ENCODE data around the gene DDX10. TPM values are rescaled to one million over a fixed set of nuclear protein-coding genes. Genes with fewer than 3 reads are reported as not detected.

DDX10 gene
- total RNA-seq, 1 experiment from 2014 or later: 48.3 TPM

DNA sequence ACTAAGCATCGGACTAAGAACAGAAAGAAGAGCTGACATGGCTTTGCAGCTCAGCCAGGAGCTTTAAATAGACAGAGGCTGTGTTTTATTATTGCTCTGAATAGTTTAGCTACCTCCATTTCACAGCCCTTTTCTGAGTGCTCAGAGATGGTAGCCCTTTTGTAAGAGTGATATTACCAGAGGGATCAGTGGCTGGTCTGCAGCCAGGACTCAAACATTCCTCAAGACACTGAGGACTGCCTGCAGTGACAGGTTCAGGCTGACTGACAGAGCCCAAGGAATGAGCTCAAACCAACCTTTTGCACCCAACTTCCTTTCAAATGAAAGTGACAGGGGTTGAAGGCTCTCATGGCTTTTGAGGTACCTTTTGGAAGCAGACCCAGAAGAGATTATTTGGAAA is 189.0 kb downstream of the DDX10 start:
- H3K36me3 Mint-ChIP-seq (ENCODE audit: insufficient read depth in 1 of 3, low read depth in 3 of 3): no peaks in the 10 kb centered on the region; a peak in 1 of 7 replicates
- peak overlapping the region; percentile 16 for H3K27ac ChIP-seq (ENCODE audit: insufficient read length, low read depth, low read length)
- no peak overlapping the region for H2BK120ac ChIP-seq (ENCODE audit: low read depth, low read length, poor library complexity, severe bottlenecking)
- TF ChIP-seq, protein P1, sequence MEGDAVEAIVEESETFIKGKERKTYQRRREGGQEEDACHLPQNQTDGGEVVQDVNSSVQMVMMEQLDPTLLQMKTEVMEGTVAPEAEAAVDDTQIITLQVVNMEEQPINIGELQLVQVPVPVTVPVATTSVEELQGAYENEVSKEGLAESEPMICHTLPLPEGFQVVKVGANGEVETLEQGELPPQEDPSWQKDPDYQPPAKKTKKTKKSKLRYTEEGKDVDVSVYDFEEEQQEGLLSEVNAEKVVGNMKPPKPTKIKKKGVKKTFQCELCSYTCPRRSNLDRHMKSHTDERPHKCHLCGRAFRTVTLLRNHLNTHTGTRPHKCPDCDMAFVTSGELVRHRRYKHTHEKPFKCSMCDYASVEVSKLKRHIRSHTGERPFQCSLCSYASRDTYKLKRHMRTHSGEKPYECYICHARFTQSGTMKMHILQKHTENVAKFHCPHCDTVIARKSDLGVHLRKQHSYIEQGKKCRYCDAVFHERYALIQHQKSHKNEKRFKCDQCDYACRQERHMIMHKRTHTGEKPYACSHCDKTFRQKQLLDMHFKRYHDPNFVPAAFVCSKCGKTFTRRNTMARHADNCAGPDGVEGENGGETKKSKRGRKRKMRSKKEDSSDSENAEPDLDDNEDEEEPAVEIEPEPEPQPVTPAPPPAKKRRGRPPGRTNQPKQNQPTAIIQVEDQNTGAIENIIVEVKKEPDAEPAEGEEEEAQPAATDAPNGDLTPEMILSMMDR (conservative IDR thresholded peaks at IDR 0.05): no peak
- no peak overlapping the region; a peak in 2 of 7 replicates for H3K27ac Mint-ChIP-seq
- H3K9ac ChIP-seq (ENCODE audit: extremely low read depth, insufficient read length, low read length): no peak overlapping the region
- H3K23ac ChIP-seq (ENCODE audit: insufficient read length, low read depth, low read length): no peak overlapping the region
- H3K4me1 Mint-ChIP-seq: peaks cover 3 to 14% of the 10 kb centered on the region in 2 experiments
- H3K27me3 ChIP-seq (ENCODE audit: insufficient read depth, low read length): no peaks in the 10 kb centered on the region
- no peak overlapping the region for H4K91ac ChIP-seq (ENCODE audit: insufficient read length, low read depth, low read length)
- H3K9me3 Mint-ChIP-seq: no peaks in the 10 kb centered on the region
- H2BK5ac ChIP-seq (ENCODE audit: insufficient read length, low read length): peak overlapping the region; percentile 60
- no peaks in the 10 kb centered on the region for H3K23me2 ChIP-seq (ENCODE audit: insufficient read length, low read depth, low read length, poor library complexity, severe bottlenecking)
- H3T11ph ChIP-seq (ENCODE audit: low read length): no peak overlapping the region
- H3K4me1 ChIP-seq (ENCODE audit: insufficient read depth, low read length): no peaks in the 10 kb centered on the region
- H3K79me2 ChIP-seq (ENCODE audit: insufficient read depth, low read length): no peaks in the 10 kb centered on the region
- H3K79me1 ChIP-seq (ENCODE audit: insufficient read depth, low read depth, low read length, poor library complexity, severe bottlenecking): no peaks in the 10 kb centered on the region
- no peaks in the 10 kb centered on the region for H4K20me1 ChIP-seq (ENCODE audit: control insufficient read depth, insufficient read depth, insufficient read length)
- H2AFZ ChIP-seq (ENCODE audit: low read length): no peak overlapping the region
- H3K56ac ChIP-seq (ENCODE audit: insufficient read length, low read depth, low read length): no peak overlapping the region
- no peak for DNase-seq
- no peak overlapping the region for H3K18ac ChIP-seq (ENCODE audit: insufficient read length, low read depth, low read length)
- H4K5ac ChIP-seq (ENCODE audit: insufficient read length, low read depth, low read length): no peak overlapping the region
- no peak overlapping the region for H3K4ac ChIP-seq (ENCODE audit: low read depth, low read length)
- no peak overlapping the region for H2BK15ac ChIP-seq (ENCODE audit: low read depth, low read length)
- H3K9me3 ChIP-seq (ENCODE audit: control insufficient read depth, low read depth, low read length): no peaks in the 10 kb centered on the region
- H3K4me3 Mint-ChIP-seq: no peak overlapping the region
- H3K14ac ChIP-seq (ENCODE audit: insufficient read depth, low read length): no peak overlapping the region
- H3K27me3 Mint-ChIP-seq (ENCODE audit: low read depth): no peaks in the 10 kb centered on the region
- H2BK12ac ChIP-seq (ENCODE audit: insufficient read length, low read depth, low read length): no peak overlapping the region
- no peak overlapping the region for H4K8ac ChIP-seq (replicated peaks; ENCODE audit: insufficient read length, low read depth, low read length)
- no peak overlapping the region for H2BK20ac ChIP-seq (ENCODE audit: low read depth, low read length, poor library complexity, severe bottlenecking)
- no CpG with 5 or more reads among the region's 1 CpG for WGBS (ENCODE audit: extremely low coverage, insufficient read length, low lambda C conversion rate)
- no peak overlapping the region for H2AK5ac ChIP-seq (ENCODE audit: insufficient read length, low read length)
- H3K4me2 ChIP-seq (ENCODE audit: insufficient read depth, insufficient read length, low read length): no peak overlapping the region
